Caki2 (cell line): ENCODE measurements around the gene IFT172. TPM values are rescaled to one million over a fixed set of nuclear protein-coding genes. Genes with fewer than 3 reads are reported as not detected.
"Not testable (repeated sequence)": the region's sequence is repeated elsewhere in the genome, so short reads cannot be mapped to it uniquely, and the experiment has no call there.

Experiments used
- DNase-seq: peaks from one replicate; pipeline ENCODE4 v3.0.0-alpha.2; 2015; ENCODE audit warnings: low read depth
- in situ Hi-C: cut with HindIII; loops from 2 replicates; pipeline ENCODE4 v1.10.0; 2016; ENCODE audit warnings: low sequenced_read_pairs, low pct_unique_long_range_greater_than_20kb, mixed read lengths
- total RNA-seq: library from RNA; depleted of rRNA; stranded (reverse); fragments of >200 nt; shearing (Covaris generic); gene quantifications from 2 replicates; pipeline ENCODE4 v1.2.3, GENCODE V29; 2014; ENCODE audit warnings: low replicate concordance; rRNA removed

IFT172 gene
- total RNA-seq = 8.6 and 13.9 TPM in 2 replicates

GRCh38 chr2:27489498-27490397 lies at the start of gene IFT172:
IFT172 (minus strand) TSS chr2:27489743; CDS start chr2:27489653, 90 bp downstream.
- in situ Hi-C loops = no loop called here

GRCh38 chr2:27538839-27539450 lies 49.4 kb upstream of the IFT172 start:
- DNase-seq, in situ Hi-C loops: not testable (repeated sequence)

More at GRCh38 chr2:27489498-27490397, at the start of gene IFT172:
- DNase-seq = peak; percentile 99

- no peak for DNase-seq
- in situ Hi-C loops = no loop called here
Observed at GRCh38 chr2:27537287-27537686, 47.7 kb upstream of the IFT172 start.

DNA sequence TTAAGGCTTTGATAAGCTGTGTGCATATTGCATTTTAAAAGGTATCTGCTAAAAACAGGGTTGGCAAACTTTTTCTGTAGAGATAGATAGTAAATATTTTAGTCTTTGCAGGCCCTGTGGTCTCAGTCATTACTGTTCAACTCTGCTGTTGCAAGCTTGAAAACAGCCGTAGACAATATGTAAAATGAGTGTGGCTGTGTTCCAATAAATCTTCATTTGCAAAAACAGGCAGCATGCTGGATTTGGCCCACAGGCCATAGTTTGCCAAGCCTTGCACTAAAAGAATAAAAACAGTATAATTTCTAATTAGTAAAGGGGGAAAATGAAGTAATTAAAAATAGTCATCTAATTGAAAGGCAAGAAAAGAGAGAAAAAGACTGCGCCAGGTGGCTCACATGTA lies 42.4 kb upstream of the IFT172 start:
- DNase-seq = no peak
- in situ Hi-C loops = no loop called here

DNA sequence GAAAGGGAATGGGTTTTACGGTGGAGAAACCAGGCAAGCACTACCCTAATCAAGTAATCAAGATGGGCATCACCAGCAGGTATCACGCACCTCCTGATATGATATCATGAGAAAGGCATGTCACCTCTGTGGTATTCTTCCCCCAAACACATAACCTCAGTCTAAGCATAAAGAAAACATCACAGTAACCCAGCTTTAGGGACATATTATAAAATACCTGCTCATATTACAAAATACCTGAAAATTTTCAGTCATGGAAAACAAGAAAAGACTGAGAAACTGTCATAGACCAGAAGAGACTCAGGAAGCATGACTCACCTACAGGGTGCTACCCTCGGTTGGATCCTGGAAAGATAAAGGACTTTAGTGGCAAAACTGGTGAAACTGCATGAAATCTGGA lies 37.6 kb upstream of the IFT172 start:
- in situ Hi-C loops = no loop called here

DNA sequence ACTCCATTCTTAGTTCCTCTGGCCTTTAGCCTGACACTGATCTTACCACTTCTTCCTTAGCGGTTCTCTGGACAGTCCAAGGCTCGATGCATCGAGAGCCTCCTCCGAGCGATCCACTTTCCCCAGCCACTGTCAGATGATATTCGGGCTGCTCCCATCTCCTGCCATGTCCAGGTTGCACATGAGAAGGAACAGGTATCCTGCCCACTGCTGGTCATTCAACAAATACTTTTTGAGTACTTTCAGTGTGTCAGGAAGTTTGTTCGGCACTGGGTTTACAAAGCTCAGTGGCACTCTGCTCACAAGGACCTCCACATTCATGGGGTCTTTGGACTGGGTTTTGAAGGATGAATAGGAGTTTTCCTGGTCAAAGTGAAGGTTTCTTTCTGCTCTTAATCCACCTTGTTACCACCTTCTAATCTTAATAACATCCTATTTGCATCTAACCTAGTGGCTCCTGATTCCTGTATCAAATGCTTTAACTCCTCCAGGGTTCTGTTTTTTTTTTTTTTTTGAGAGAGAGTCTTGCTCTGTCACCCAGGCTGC lies 32.9 kb upstream of the IFT172 start:
- in situ Hi-C loops = no loop called here
- no peak for DNase-seq

More for the DNA sequence above, 37.6 kb upstream of the IFT172 start:
- DNase-seq = no peak

DNA sequence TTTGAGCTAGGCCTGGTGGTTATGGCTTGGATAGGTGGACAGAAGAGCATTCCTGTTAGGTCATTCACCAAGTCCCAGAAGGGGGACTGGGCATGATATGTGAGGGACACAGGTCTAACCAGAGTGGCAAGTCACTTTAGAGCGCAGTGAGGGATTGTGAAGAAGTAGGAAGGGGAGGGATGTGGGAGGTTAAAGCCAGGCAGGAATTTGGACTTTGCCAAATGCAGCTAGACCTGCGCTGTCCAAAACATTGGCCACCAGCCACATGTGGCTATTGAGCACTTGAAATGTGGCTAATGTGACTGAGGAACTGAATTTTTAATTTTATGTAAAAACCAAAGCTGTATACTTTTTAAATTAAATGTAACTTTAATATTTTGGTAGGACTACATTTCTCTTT lies 30.8 kb upstream of the IFT172 start:
- no peak for DNase-seq
- in situ Hi-C loops = no loop called here

DNA sequence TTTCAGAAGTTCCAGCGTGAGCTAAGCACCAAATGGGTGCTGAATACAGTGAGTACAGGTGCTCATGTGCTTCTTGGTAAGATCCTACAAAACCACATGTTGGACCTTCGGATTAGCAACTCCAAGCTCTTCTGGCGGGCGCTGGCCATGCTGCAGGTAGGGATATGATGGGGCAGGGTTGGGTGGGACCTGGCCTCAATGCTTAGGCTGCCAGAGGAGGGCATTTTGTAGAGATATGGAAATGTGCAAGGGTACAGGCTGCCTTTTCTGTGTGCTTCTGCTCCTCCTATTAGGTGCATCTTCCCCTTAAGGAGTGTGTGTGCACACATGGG lies 29.2 kb upstream of the IFT172 start:
- DNase-seq = no peak
- in situ Hi-C loops = no loop called here

DNA sequence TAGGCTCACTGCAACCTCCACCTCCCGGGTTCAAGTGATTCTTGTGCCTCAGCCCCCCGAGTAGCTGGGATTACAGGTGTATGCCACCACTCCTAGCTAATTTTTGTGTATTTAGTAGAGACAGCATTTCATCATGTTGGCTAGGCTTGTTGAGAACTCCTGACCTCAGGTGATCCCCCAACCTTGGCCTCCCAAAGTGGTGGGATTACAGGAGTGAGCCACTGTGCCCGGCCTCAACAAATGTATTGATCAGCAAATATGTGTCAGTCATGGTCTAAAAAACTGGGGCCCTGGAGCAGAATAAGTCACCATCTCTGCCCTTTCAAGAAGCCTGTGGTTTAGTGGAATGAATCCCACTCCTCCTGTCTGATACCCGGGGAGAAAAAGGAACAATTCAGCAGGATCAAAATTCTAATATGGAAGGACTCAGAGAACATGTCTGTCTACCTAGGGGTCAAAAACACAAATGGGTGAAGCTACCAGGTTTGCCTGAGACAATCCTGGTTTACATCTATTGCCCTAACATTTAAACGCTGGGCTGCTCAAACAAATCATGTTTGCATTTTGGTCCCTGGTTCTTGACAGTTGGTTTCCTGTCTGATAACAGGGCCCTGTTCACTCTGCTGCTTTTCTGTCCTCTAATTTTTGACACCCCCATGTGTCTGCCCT lies 28.7 kb upstream of the IFT172 start:
- no peak for DNase-seq
- in situ Hi-C loops = no loop called here

GRCh38 chr2:27509326-27509725 lies 19.8 kb upstream of the IFT172 start:
- in situ Hi-C loops = no loop called here
- peak; percentile 52 for DNase-seq

GRCh38 chr2:27507293-27507692 lies 17.8 kb upstream of the IFT172 start:
- no peak for DNase-seq
- in situ Hi-C loops = no loop called here

DNA sequence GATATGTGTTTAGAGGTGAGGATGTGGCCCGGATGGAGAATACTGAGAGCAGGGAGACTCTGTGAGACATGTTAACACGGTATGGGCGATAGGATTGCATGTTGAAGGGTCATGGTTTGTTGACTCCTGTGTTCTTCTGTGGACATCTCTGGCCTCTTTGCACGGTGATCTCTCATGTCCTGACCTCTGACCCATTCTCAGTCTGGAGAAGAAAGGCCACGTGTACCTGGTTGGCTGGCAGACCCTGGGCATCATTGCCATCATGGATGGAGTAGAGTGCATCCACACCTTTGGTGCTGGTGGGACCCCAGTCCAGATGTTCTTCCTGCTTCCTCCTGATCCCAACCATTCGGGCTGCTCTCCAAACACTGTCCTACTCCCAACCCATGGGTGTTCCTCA lies 17.0 kb upstream of the IFT172 start:
- no peak for DNase-seq
- in situ Hi-C loops = no loop called here

- DNase-seq = no peak
Observed at GRCh38 chr2:27502142-27502541, 12.6 kb upstream of the IFT172 start.

DNA sequence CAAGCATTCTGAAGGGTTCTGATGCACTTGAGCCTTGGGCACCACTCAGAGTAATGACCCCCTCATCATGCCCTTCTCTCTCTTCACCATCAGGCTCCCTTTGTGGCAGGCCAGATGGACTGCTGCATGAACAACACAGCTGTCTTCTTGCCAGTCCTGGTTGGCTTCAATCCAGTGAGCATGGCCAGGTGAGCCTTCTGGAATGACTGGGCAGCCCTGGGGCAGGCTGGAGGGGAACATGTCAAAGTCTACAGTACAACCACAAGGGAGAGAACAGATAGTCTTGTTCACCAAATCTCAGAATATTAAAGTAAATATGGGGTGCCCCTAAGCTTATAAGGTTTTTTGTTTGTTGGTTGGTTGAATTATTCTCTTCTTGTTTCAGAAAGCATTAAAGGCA lies 11.5 kb upstream of the IFT172 start:
- no peak for DNase-seq
- in situ Hi-C loops = no loop called here

More at GRCh38 chr2:27502142-27502541, 12.6 kb upstream of the IFT172 start:
- in situ Hi-C loops = no loop called here

DNA sequence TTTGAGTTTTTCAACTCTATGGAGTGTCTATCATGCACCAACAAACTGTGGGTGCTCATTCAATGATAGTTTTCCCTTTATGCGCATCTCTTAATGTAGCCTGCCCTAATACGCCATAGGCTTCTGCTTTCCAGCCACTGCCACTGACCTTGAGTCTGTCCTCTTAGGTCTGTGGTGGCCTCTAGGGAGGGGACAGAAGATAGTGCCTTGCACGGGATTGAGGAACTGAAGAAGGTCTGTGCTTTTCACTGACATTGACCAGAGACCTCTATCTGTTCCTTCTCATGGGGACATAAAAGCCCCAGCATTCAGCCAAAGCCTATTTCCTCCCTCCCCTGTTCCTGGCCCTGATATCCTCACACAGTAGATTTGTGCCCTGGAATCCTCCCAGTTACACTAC lies 9.4 kb upstream of the IFT172 start:
- no peak for DNase-seq
- in situ Hi-C loops = no loop called here

GRCh38 chr2:27497288-27497627 lies 7.7 kb upstream of the IFT172 start:
- in situ Hi-C loops = no loop called here

DNA sequence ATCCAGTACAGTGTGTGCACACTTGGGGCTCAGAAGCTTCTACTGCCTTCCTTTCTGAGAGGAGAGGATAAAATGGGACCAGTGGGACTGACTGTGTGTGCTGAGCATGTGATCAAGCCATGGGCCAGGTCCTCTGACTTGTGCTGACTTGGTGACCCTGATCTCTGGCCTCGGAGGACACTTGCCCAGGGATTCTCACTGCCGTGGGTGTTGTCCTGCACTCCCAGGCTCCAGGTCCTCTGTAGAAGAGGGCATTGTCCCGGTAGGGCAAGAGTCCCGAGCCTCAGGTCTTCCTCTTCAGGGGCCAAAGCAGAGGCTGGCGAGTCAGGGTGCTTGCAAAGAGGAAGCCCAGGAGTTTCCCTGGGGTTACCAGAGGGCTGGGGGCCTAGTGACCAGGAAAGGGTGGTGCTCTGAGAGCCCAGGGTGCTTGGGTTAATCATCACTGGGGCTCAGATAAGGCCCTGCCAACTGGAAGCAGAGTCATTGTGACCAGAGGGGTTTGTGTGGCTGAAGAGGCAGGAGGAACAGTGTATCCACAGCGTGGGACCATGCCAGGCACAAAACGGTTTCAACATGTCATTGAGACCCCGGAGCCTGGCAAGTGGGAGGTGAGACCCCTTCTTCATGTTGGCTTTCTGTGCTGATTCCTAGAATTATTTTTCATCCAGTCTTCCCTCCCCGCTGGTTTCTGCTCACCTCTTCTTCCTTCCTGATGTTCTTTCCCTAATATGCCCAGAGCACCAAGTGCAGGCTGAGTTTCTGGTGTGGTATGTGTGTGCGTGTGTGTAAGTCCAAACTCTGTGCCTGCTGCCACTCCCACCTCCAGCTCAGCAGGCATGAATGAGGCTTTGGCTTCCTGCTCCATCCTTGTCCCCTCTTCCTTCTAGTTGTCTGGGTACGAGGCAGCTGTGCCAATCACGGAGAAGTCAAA lies 7.1 kb upstream of the IFT172 start, which contains the start of gene GCKR:
Gene GCKR, plus strand, starts transcription at position 483 of the 931 bp plus-strand sequence. Its CDS starts 66 bp downstream, at position 549.
- in situ Hi-C loops = no loop called here
- DNase-seq = peak; percentile 72

More at GRCh38 chr2:27497288-27497627, 7.7 kb upstream of the IFT172 start:
- no peak for DNase-seq

GRCh38 chr2:27495840-27496356 lies 6.4 kb upstream of the IFT172 start:
- no peak for DNase-seq
- in situ Hi-C loops = no loop called here
